ENCODE data around the gene AKAP6. TPM values are rescaled to one million over a fixed set of nuclear protein-coding genes. Genes with fewer than 3 reads are reported as not detected.

The AKAP6 gene
- total RNA-seq, 1 donor from 2014 or later: 8.5 TPM

GRCh38 chr14:32662211-32662610, 333.1 kb downstream of the AKAP6 start:
- TF ChIP-seq, protein P1, sequence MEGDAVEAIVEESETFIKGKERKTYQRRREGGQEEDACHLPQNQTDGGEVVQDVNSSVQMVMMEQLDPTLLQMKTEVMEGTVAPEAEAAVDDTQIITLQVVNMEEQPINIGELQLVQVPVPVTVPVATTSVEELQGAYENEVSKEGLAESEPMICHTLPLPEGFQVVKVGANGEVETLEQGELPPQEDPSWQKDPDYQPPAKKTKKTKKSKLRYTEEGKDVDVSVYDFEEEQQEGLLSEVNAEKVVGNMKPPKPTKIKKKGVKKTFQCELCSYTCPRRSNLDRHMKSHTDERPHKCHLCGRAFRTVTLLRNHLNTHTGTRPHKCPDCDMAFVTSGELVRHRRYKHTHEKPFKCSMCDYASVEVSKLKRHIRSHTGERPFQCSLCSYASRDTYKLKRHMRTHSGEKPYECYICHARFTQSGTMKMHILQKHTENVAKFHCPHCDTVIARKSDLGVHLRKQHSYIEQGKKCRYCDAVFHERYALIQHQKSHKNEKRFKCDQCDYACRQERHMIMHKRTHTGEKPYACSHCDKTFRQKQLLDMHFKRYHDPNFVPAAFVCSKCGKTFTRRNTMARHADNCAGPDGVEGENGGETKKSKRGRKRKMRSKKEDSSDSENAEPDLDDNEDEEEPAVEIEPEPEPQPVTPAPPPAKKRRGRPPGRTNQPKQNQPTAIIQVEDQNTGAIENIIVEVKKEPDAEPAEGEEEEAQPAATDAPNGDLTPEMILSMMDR (IDR thresholded peaks at IDR 0.05; ENCODE audit: unreplicated experiment): no peak
- H3K4me1 Mint-ChIP-seq: peaks cover 9% of the 10 kb centered on the region
- no peaks in the 10 kb centered on the region for H3K27me3 Mint-ChIP-seq (ENCODE audit: low read depth)
- no peaks in the 10 kb centered on the region for H3K36me3 Mint-ChIP-seq
- no peak for DNase-seq (ENCODE audit: low spot score in 2 of 2, unreplicated experiment in 2 of 2)
- no peaks in the 10 kb centered on the region for H3K9me3 Mint-ChIP-seq
- no peak overlapping the region for H3K4me3 Mint-ChIP-seq
- no peak overlapping the region for H3K27ac Mint-ChIP-seq

DNA sequence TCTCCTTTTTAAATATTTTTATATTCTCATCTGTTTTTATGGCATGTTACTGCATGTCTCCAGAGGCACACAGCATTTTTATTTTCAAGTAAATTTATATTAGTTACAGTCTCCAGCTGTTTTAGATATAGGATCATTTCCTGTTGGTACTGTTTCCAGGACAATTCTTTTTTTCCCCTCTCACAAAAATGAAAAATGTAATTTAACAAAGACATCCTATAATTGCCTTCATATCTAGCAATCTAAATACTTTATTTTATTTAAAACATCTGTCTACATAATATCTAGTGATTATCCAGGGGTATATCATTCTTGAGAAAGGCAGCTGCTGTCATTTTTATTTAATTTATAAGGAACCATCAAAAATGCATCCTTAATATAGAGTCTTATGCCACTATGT, 337.2 kb downstream of the AKAP6 start:
- TF ChIP-seq, protein P1 (IDR thresholded peaks at IDR 0.05; ENCODE audit: unreplicated experiment): no peak
- Mint-ChIP-seq H3K4me3 (no peak overlapping the region), H3K27me3 (ENCODE audit: low read depth) (no peaks in the 10 kb centered on the region), H3K4me1 (peaks cover 5% of the 10 kb centered on the region), H3K9me3 (peaks cover 17% of the 10 kb centered on the region), H3K36me3 (no peaks in the 10 kb centered on the region), H3K27ac (no peak overlapping the region)
- DNase-seq (ENCODE audit: low spot score in 2 of 2, unreplicated experiment in 2 of 2): no peak

DNA sequence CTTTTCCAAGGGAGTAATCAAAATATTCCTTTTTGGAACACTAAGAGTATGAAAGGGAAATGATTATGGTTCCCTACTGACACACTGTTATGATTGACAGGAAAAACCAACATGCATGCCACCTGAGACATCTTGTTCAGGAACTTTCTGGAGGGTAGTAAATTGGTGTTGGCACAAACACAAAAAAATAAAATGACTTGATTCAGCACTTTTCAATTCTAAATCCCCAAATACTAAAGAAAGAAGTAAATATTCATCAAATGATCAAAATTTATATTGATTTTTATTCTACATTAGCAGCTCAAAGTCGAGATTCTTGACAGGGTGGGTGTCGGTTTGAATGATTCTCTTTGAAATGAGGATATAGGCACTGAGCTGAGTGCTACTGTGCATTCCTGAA, 338.2 kb downstream of the AKAP6 start:
- Mint-ChIP-seq H3K27me3 (ENCODE audit: low read depth) (no peaks in the 10 kb centered on the region), H3K4me1 (peaks cover 5% of the 10 kb centered on the region), H3K27ac (no peak overlapping the region), H3K36me3 (no peaks in the 10 kb centered on the region), H3K4me3 (no peak overlapping the region), H3K9me3 (peaks cover 22% of the 10 kb centered on the region)
- DNase-seq (ENCODE audit: low spot score in 2 of 2, unreplicated experiment in 2 of 2): no peak
- TF ChIP-seq, protein P1 (IDR thresholded peaks at IDR 0.05; ENCODE audit: unreplicated experiment): no peak

DNA sequence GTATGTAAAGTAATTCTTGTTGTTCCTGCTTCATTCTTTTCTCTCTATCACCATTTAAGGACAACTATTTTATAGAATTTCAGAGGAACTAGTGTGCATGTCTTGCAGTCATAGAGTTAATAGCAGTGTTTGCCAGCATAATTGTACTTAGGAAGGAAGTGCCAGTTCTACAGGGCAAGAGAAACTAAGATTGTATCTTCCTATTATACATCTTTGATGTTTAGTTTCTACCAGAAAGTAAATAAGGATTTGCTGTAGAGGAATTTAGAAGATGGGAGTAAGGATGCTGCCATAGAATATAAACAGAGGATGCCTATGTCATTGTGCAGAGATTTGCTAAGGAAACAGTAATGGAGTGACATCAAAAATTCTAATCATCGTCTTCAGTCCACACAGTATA, 338.7 kb downstream of the AKAP6 start:
- peaks cover 5% of the 10 kb centered on the region for H3K4me1 Mint-ChIP-seq
- no peak overlapping the region for H3K27ac Mint-ChIP-seq
- H3K4me3 Mint-ChIP-seq: no peak overlapping the region
- TF ChIP-seq, protein P1 (IDR thresholded peaks at IDR 0.05; ENCODE audit: unreplicated experiment): no peak
- peaks cover 27% of the 10 kb centered on the region for H3K9me3 Mint-ChIP-seq
- no peaks in the 10 kb centered on the region for H3K36me3 Mint-ChIP-seq
- no peaks in the 10 kb centered on the region for H3K27me3 Mint-ChIP-seq (ENCODE audit: low read depth)
- DNase-seq (ENCODE audit: low spot score in 2 of 2, unreplicated experiment in 2 of 2): no peak

- no peaks in the 10 kb centered on the region for H3K36me3 Mint-ChIP-seq
- H3K4me1 Mint-ChIP-seq: peaks cover 5% of the 10 kb centered on the region
- H3K4me3 Mint-ChIP-seq: no peak overlapping the region
- TF ChIP-seq, protein P1 (IDR thresholded peaks at IDR 0.05; ENCODE audit: unreplicated experiment): no peak
- no peak for DNase-seq (ENCODE audit: low spot score in 2 of 2, unreplicated experiment in 2 of 2)
- peaks cover 31% of the 10 kb centered on the region for H3K9me3 Mint-ChIP-seq
- H3K27ac Mint-ChIP-seq: no peak overlapping the region
- no peaks in the 10 kb centered on the region for H3K27me3 Mint-ChIP-seq (ENCODE audit: low read depth)
These were observed 340.3 kb downstream of the AKAP6 start for GRCh38 chr14:32669391-32669790.

DNA sequence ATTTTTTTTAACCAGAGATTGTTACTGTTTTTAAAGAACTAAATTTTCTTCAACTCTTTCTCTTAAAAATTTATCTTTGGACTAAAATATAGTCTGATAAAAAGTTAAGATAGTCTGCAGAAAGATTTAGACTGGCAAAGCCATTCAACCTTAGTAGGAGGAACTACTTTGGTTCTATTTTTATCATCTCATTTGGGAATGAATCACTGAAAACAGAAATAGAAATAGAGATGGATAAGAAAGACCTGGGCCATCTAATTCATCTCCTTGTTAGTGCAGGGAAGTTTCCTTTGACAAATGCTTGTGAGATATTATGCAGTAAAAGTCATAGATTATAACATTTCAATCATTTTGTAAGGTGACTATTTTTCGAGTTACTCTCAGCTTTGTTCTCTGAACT, 346.3 kb downstream of the AKAP6 start:
- Mint-ChIP-seq H3K27ac (no peak overlapping the region), H3K36me3 (no peaks in the 10 kb centered on the region), H3K9me3 (peaks cover 21% of the 10 kb centered on the region), H3K4me1 (peaks cover 7% of the 10 kb centered on the region), H3K27me3 (ENCODE audit: low read depth) (no peaks in the 10 kb centered on the region), H3K4me3 (no peak overlapping the region)
- no peak for DNase-seq (ENCODE audit: low spot score in 2 of 2, unreplicated experiment in 2 of 2)
- TF ChIP-seq, protein P1 (IDR thresholded peaks at IDR 0.05; ENCODE audit: unreplicated experiment): no peak

Measured in mesothelial cell of epicardium (in vitro differentiated cells).